ENCODE data around the gene CC2D1A. TPM values are rescaled to one million over a fixed set of nuclear protein-coding genes. Genes with fewer than 3 reads are reported as not detected.

The CC2D1A gene
- total RNA-seq, 4 donors from 2014 or later, result 42.7 to 99.3 (median 56.0) TPM

DNA sequence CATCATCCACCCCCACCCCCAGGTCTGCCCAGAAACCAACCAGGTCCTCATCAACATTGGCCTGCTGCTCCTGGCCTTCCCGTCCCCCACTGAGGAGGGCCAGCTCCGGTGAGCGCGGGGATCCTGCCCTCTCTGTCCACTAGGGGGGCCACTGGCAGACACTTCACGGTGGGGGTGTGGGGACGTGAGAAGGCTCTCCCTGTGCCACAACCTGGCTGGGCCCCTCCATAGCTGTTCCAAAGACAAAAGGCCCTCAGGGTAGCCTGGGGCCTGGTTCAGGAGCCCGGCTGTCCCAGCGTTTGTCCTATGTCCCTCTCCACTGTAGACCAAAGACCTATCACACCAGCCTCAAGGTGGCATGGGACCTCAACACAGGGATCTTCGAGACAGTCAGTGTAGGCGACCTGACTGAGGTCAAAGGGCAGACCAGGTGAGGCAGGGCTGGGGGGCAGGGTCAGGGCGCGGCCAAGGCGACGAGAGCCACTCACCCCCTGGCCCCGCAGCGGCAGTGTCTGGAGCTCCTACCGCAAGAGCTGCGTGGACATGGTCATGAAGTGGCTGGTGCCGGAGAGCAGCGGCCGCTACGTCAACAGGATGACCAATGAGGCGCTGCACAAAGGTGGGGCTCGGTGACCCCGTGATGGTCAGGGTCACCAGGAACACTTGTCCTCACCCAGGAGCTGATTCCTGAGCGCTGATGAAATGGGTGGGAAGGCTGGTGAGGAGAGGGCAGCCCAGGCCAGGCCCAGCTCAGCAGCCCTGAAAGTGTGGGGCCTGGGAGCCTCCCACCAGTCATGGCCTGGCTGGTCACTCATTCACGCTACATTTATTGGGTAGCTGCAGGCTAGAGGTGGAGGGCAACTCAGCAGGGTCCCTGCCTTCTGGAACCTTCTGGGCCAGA lies 54.2 kb downstream of the CC2D1A start:
- no peaks in the 10 kb centered on the region for H3K27me3 ChIP-seq
- no peak overlapping the region for H3K4me3 ChIP-seq
- H3K9me3 ChIP-seq, result no peaks in the 10 kb centered on the region
- no peak for DNase-seq (ENCODE audit: low spot score in 2 of 2)
- WGBS, 2 donors, result 90% methylated on average over 17 to 27 of the region's 27 CpGs
- TF ChIP-seq POLR2A (IDR thresholded peaks at IDR 0.05) (no peak), EP300 (IDR thresholded peaks at IDR 0.05) (no peak)
- TF ChIP-seq, protein P1, sequence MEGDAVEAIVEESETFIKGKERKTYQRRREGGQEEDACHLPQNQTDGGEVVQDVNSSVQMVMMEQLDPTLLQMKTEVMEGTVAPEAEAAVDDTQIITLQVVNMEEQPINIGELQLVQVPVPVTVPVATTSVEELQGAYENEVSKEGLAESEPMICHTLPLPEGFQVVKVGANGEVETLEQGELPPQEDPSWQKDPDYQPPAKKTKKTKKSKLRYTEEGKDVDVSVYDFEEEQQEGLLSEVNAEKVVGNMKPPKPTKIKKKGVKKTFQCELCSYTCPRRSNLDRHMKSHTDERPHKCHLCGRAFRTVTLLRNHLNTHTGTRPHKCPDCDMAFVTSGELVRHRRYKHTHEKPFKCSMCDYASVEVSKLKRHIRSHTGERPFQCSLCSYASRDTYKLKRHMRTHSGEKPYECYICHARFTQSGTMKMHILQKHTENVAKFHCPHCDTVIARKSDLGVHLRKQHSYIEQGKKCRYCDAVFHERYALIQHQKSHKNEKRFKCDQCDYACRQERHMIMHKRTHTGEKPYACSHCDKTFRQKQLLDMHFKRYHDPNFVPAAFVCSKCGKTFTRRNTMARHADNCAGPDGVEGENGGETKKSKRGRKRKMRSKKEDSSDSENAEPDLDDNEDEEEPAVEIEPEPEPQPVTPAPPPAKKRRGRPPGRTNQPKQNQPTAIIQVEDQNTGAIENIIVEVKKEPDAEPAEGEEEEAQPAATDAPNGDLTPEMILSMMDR (IDR thresholded peaks at IDR 0.05), result no peak
- peaks cover 0 to 12% (median 0%) of the 10 kb centered on the region in 4 donors for H3K4me1 ChIP-seq
- peaks cover 2 to 99% (median 21%) of the 10 kb centered on the region in 3 donors for H3K36me3 ChIP-seq
- no peak overlapping the region for H3K27ac ChIP-seq

DNA sequence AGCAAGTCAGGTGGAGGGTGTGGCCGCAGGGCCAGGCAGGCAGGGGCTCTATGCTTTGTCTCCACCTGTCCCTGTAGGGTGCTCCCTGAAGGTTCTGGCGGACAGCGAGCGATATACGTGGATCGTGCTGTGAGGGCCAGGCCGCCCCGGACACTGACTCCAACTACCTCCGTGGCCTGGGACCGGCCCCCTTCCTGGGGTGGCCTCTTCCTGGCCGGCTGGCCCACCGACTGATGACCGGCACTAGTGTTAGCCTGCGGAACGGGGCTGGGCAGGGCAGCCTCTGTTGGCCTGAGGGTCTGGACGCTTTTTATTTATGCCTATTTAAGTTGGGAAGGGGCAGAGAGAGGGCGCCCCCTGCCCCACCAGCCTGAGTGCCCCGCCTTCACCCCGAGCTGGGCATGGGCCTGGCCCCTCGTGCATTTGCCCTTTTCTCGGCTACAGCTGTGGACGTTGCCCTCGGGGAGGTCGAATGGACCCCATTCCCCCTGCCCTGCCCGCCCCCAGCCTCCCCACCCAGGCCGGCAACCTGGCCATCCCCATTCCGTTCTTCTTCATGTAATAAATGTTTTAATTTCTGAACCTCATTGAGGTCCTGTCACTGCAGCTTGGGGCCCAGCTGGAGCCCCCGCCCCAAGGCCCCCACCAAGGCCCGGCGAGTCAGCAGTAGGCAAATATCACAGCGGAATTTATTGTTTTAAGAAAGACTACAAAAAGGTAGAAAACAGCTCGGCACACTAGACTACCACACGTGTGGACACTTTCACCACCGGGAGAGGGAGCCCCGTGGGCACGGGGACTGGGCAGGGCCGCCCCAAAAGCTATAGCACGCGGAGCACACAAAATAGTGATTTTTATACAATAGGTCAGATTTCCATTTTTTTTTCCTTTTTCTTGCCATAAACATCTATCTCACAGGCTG lies 55.1 kb downstream of the CC2D1A start:
- no peaks in the 10 kb centered on the region for H3K27me3 ChIP-seq
- no peak for DNase-seq (ENCODE audit: low spot score in 2 of 2)
- H3K4me1 ChIP-seq, result peaks cover 0 to 12% (median 0%) of the 10 kb centered on the region in 4 donors
- H3K9me3 ChIP-seq, result no peaks in the 10 kb centered on the region
- TF ChIP-seq EP300 (IDR thresholded peaks at IDR 0.05), result no peak
- no peak for TF ChIP-seq POLR2A (IDR thresholded peaks at IDR 0.05)
- TF ChIP-seq, protein P1 (IDR thresholded peaks at IDR 0.05), result no peak
- peaks cover 2 to 99% (median 20%) of the 10 kb centered on the region in 3 donors for H3K36me3 ChIP-seq
- WGBS, 2 donors, result 89 to 90% methylated on average over 26 to 39 of the region's 39 CpGs
- no peak overlapping the region for H3K27ac ChIP-seq
- H3K4me3 ChIP-seq, result no peak overlapping the region

DNA sequence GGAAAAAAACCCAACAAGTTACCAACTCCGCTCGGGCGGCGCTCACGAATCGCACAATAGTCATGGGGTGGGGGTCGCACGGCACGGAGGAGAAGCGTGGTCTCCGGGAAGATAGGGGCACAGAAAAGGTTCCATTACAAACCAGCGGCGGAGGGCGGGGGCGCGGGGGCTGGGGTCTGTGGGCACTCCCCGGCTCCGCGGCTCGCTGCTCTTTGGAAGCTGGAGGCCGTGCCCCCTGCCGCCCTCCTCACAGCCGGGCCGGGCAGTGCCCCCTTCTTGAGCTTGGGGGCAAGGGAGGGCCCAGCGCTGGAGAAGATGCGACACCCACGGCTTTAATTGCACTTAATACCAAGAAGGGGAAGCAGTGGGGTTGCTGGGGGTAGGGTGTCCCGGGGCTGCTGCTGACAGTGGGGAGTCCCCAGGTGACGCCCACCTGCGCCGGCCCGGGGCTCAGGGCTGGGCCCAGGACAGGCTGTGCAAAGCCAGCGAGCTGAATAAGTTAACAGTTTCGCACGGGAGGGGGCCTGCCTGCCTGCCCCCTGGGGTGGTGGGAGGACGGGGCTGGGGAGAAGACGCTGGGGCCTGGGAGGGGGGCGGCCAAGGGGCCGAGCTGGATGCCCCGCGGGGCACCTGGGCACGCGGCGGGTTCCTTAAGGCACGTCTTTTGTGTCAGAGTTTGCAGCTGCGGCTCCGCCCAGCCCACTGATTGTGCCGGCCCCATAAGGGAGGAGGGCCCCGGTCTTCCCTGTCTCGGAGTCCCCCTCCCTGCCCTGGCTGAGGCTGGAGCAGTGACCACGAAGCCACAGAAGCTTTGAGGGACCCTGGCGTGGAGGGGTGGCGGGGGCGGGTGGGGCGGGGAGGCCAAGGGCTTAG lies 56.1 kb downstream of the CC2D1A start:
- H3K27me3 ChIP-seq, result no peaks in the 10 kb centered on the region
- TF ChIP-seq EP300 (IDR thresholded peaks at IDR 0.05), result no peak
- TF ChIP-seq, protein P1 (IDR thresholded peaks at IDR 0.05), result no peak
- TF ChIP-seq POLR2A (IDR thresholded peaks at IDR 0.05), result no peak
- peaks cover 0 to 99% (median 18%) of the 10 kb centered on the region in 3 donors for H3K36me3 ChIP-seq
- no peaks in the 10 kb centered on the region for H3K9me3 ChIP-seq
- DNase-seq (ENCODE audit: low spot score in 2 of 2), result no peak
- H3K4me1 ChIP-seq, result peaks cover 0 to 12% (median 0%) of the 10 kb centered on the region in 4 donors
- WGBS, 2 donors, result 59 to 68% methylated on average over 50 to 55 of the region's 55 CpGs
- no peak overlapping the region for H3K4me3 ChIP-seq
- no peak overlapping the region for H3K27ac ChIP-seq

DNA sequence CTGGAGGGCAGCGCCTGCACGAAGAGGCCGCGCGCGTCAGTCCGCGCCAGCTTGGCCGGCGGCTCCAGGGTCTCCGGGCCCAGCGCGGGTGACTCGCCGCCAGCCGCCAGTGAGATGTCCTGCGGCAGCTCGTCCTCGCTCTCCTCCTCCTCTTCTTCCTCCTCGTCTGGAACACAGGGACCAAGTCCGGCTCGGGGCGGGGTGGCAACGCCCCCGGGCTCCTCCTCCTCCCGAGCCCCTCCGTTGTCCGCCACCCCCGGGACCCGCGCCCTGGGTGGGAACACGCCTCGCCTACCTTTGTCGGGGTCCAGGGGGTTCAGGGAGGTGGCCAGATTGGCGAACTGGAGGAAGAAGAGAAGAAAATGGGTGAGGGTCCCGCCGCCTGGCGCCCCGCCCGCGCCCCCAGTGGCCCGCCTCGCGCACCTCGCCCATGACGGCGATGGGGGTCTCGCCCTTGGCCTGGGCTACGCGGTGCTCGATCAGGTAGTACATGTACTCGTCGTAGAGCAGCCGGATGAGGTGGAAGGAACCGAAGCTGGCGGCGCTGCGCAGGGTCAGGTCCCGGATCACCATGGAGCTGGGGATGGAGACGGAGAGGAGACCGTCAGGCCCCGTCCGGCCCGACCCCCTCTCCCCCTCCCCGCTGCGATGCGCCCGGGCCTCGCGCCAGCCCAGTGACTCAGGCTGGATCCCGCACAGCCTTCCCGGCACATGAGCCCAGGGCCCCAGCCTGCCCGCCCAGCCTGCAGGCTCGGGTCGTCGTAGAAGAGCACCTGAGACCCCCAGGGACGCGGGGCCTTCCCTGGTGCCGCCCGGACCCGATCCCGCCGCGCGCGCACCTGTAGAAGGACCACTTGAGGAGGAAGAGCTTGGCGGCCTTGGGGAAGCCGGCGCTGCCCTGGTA lies 57.0 kb downstream of the CC2D1A start:
- Histone ChIP-seq H3K9me3 (no peaks in the 10 kb centered on the region), H3K4me1 (peaks cover 0 to 12% (median 0%) of the 10 kb centered on the region in 4 donors), H3K4me3 (no peak overlapping the region), H3K36me3 (peaks cover 0 to 99% (median 15%) of the 10 kb centered on the region in 3 donors), H3K27ac (no peak overlapping the region), H3K27me3 (no peaks in the 10 kb centered on the region)
- 73 to 81% methylated on average over 51 to 88 of the region's 89 CpGs for WGBS, 2 donors
- DNase-seq (ENCODE audit: low spot score in 2 of 2), result no peak
- TF ChIP-seq POLR2A (IDR thresholded peaks at IDR 0.05) (no peak), EP300 (IDR thresholded peaks at IDR 0.05) (no peak)
- TF ChIP-seq, protein P1 (IDR thresholded peaks at IDR 0.05), result no peak

All from tibial nerve (tissue), 4 donors.